ENCODE data around the gene LYRM1. TPM values are rescaled to one million over a fixed set of nuclear protein-coding genes. Genes with fewer than 3 reads are reported as not detected.

LYRM1 gene
- total RNA-seq, 1 experiment from 2014 or later, result 42.1 TPM

Other genes starting within 250 kb of the LYRM1 start
- gene ACSM1, start 203.1 kb upstream of the LYRM1 start, total RNA-seq (2014; rRNA removed; shearing (Covaris generic)), result not detected in 2 replicates
- 47.7 and 63.0 TPM in 2 replicates for gene THUMPD1, start 159.0 kb upstream of the LYRM1 start, total RNA-seq (2014; rRNA removed; shearing (Covaris generic))
- gene ACSM3, start 136.8 kb upstream of the LYRM1 start, total RNA-seq (2014; rRNA removed; shearing (Covaris generic)), result 2.2 and 4.8 TPM in 2 replicates
- 20.2 and 20.5 TPM in 2 replicates for gene ERI2, start 94.3 kb upstream of the LYRM1 start, total RNA-seq (2014; rRNA removed; shearing (Covaris generic))
- 4.7 and 17.3 TPM in 2 replicates for gene REXO5, start 94.2 kb upstream of the LYRM1 start, total RNA-seq (2014; rRNA removed; shearing (Covaris generic))
- gene DCUN1D3, start 413 bp upstream of the LYRM1 start, total RNA-seq (2014; rRNA removed; shearing (Covaris generic)), result 10.2 and 16.9 TPM in 2 replicates